Measurements from ENCODE around the gene NDUFAF8.

The NDUFAF8 gene

DNA sequence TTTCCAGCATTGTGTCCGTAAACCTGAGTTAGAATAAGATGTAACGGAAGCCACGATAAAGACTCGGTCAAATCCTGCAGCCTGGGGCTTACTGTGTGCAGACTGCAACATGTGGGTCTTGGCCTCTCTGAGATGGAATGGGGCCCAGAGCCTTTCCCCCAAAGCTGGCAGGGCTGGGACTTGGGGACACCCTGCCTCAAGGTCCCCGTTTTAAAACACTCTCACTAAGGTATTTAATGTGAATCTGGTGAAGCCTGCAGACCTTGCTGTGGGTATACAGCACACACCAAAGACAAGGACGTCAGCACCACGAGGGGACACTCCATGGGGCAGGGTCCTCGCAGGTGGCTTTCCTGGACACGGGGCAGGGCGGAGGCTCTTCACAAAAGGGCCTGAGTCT lies 2.1 kb downstream of the NDUFAF8 start:
- no peak for DNase-seq

DNA sequence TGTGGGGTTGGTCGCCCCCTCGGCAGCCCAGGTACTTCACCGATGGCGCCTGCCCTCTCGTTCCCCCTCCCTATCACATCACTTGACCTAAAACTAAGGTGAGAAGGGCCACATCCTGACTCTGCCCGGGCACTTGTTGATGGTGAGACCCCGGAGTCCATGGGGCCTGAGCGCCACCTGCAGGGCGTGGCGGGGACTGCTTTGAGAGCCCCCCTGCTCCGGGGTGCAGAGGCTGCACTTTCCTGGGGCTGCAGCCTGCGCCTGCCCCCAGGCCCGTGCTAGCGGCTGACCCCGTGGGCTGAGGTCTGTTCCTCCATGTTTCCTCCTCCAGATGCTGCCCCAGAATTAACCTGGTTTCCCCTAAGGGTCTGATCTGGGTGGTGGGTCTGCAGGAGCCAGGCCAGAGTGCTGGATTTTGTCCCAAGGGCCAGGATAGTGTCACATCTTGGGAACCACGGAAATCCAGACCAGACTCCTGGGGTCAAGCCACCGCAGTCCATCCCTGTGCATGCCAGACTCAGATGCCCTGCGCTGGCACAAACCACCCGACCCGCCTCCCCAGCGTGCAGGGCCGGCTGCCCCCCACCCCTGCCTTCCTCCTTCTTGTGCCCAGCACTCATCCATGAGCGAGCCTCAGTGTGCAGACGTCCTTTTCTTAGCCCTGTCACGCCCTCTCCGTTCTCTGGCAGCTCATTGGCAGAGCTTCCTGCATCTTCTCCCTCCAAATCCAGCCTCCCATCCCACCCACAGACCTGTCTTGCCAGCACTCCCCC lies 2.7 kb downstream of the NDUFAF8 start:
- DNase-seq = no peak

DNA sequence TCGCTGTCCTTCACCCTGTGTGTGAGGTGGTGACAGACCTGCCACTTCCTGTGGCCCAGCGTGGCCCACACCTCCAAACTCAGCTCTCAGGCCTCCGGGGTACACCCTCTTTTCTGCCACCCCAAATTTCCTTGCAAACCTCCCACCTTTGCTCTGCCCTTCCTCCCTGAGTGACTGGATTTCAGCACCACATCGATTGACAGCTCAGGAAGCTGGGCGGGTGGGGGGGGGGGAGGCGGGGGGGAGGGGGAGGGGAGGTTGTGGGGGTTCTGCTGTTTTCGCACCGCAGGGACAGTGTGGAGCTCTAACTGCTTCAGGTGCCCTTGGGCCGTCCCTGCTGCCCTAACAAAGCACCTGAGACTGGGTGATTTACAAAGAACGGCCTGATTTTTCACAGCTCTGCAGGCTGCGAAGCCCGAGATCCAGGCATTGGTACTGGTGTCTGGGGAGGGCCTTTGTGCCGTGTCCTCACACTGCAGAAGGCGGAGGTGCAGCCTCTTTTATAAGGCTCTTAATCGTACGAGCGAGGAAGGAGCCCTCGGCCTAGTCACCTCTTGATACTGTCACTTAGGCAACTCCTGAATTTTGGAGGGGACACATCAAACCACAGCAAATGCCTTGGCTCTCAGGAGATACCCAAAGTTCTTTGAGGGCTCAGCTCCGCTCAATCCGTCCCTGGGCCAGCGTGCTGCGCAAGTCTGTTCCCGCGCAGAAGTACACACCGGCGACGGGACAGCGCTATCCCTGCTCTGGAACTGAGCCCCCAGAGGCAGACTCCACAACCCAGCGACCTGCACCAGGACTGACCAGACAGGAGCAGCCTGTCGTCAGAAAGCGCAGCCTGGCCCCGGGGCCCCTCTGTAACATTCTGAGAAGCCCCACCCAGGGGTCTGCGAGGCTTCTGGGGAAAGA lies 3.6 kb downstream of the NDUFAF8 start:
- no peak for DNase-seq

DNA sequence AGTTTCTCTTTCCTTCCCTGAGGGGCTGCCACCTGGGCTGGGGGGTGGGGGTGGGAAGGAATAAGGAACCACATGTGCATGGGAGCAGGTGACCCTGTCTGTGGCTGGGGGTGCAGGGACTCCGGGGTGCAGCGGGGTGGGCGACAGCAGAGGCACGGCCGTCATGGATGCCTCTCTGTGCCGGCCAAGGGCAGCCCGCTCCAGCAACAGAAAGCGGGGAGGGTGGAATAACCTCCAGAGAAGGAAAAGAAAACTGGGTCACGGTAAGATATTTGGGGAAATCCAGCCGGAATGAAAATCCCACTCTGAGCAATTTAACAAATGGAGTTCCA lies 4.2 kb downstream of the NDUFAF8 start:
- DNase-seq = no peak

DNA sequence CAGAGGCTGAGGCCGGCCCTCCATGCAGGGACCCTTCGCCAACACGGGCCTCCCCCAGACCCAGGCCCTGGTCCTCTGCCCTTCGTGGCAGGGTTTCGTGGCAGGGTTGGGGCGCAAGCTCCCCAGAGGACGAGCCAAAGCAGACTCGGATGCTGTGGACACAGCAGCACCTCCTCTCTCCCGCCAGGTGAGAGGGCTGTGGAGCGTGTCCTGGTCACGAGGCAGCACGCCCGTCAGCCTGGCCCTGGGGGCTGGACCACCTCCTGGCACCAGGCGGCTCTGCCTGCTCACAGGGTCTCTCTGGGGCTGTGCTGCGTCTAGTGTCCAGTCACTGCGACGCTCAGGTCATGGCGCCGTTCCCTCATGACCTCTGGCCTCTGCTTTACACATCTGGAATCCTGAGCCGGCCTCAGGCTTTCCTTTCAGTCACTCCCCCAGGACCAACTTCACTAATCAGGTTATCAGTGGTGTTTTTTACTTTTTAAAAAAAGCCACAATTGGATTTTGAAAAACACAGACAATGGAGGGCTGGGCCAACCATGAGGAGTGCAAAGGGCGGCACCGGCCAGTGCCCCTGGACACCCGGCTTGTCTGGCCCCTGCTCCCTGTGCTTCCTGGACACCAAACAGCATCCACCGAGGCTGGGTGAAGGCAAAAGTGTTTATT lies 5.4 kb downstream of the NDUFAF8 start:
- DNase-seq = no peak

DNA sequence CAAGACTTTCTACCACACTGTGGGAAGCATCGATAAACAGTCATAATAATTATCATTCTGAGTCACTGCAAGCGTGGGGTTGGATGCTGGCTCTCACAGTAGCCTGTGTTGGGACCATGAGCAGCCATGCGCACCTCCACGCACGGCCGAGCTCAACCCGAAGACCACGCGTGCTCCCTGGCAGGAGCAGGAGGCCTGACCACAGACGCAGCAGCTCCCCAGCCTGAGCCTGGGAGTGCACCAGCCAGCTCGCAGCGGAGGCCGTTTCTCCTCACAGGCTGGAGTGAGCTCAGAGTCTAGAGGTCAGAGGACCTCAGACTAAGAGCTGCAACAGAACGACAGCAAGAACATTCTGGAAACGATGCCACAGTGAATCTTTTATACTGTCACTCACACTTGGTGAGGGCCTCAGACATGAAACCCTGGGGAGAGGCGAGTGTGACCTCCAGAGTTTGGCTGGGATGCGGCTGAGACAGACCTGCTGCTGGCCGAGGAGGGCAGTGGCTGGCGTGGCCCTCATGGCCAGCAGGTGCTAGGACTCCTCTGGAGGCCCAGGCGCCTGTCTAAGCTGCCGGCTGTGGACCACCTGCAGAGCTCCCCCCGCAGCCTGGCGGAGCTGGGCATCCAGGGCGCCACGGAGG lies 6.0 kb downstream of the NDUFAF8 start:
- no peak for DNase-seq

DNA sequence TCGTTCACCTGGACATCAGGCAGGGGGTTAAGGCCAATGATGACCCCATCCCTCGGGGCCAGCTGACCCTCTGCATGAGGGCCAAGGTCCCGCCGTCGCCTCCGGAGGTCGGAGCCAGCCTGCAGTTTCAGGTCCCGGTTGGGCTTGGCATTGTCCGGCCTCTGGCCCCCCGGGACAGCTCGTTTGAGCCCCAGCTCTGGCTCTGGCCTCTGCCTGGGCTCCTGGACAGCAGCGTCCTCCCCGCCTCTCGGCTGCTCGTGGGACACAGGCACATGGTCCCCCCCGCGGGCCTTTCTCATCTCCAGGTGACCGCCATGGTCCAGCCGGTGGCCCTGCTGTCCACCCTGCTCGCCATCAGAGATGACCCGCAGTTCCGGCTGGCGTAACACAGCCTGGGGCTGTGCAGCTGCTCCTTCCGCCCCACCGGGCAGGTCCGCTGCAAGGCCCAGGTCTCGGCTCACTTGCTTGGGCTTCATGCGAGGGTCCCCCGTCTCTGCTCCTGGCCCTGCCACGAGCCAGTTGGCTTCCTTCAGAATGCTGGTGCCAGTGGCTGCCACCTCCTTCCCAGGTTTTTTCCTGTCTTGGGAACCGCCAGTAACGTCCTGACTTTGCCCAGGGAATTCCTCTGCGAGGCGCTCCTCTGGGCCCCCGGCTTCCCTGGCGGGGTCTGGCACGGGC lies 6.7 kb downstream of the NDUFAF8 start:
- DNase-seq = no peak

DNA sequence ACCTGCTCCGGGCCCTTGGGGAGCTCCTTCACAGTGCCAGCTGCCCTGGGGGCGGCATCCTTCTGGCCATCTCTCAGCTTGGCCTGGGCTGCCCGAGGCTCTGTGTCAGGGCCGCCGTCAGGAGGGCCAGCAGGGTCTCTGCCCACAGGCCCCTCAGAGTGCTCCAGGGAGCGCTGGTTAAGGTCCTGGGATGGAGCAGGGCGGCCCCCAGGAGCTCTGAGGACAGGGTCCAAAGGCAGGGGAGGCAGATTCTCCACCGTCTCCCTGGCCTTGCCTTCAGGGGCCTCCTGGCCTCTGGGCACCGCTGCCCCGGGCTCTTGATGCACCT lies 7.2 kb downstream of the NDUFAF8 start:
- no peak for DNase-seq

DNA sequence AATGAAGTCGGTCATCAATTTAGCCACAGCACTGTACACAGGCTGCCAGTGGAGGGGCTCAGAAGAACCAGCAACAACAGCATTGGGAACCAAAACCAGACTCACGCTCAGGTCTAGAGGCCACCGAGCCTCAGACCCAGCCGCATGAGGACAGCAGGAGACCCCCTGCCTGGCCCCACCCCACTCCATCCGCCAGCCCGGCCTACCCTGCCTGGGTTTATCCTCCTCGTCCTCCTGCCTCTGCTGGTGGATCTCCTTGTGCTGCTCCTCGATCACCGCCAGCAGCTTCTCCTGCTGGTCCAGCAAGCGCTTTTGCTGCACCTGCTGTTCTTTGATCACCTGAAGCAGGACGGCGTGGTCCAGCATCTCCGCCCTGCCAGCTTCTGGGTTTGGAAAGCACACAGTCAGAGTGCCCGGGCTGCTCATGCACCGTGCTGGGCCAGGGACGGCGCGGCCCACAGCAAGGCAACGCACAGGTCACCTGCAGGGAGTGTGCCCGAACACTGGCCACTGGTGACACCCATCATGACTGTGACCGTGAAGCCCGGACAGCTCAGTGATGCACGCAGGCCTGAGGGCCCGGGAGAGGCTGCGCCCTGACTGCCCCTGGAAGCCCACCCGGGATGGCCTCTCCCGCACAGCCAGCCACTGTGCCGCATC lies 7.7 kb downstream of the NDUFAF8 start:
- no peak for DNase-seq

DNA sequence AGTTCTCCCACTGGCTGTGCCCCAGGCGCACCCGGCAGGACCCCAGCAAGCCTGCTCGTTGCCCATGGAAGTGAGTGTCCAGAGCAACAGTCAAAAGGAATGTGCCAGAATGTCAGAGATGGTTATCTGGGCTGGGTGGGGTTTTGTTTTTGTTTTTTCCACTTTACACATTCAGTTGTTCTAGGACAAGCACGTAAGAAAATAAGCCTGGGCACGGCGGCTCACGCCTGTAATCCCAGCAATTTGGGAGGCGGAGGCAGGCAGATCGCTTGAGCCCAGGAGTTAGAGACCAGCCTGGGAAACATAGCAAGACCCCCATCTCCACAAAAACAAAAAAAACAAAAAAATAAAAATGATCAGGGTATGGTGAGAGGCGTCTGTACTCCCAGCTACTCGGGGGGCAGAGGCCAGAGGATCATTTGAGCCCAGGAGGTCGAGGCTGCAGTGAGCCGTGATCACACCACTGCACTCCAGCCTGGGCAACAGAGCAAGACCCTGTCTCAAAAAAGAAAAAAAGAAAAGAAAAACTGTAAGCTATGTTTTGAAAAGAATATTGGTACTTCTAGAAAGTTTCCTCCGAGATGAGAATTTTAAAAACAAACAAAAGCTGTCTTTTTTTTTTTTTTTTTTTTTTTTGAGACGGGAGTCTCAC lies 8.3 kb downstream of the NDUFAF8 start:
- DNase-seq = no peak

DNA sequence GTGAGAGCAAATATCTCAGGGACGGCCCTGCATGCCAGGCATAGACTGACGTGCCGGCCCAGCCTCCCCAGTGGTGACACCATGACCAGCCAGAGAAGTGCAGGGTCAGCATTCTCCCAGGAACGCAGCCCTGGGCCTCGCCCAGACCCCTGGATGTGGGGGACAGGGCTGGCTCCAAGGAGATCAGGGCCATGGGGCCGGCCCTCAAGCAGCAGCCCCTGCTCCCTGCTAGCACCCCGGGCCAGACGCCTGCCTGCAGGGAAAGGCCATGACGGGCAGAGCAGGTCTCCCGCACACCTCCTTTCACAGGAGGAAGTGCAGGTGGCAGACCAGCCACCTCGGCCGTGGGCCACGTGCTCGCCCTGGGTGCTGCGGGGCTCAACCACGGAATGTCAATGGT lies 9.5 kb downstream of the NDUFAF8 start:
- DNase-seq = no peak

DNA sequence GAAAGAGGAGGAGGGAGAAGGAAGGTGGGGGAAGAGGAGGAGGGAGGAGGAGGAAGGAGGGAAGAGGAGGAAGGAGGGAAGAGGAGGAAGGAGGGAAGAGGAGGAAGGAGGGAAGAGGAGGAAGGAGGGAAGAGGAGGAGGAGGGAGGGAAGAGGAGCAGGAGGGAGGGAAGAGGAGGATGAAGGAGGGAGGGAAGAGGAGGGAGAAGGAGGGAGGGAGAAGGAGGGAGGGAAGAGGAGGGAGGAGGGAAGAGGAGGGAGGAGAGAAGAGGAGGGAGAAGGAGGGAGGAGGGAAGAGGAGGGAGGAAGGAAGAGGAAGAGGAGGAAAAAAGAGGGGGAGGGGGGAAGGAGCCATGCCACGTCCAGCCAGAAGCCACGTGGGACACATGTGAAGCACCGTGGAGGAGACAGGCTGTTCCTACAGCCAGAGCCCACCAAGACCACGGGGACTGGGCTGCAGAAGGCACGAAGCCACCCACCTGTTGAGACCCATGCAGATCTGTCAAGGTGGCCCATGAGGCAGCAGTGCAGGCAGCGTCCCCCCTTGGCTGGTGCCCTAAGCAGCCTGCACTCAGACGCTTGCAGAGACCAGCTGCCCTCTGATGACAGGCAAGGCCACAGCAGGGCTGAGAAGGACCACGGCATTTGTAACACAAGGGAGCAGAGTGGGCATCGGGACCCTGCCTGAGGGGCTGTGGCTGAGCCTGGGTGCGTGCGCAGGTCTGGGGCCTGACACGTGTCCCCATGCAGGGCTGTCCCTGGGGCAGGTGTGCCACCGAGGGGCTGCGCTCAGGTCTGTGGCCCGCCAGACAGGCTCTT lies 10.3 kb downstream of the NDUFAF8 start:
- no peak for DNase-seq

DNA sequence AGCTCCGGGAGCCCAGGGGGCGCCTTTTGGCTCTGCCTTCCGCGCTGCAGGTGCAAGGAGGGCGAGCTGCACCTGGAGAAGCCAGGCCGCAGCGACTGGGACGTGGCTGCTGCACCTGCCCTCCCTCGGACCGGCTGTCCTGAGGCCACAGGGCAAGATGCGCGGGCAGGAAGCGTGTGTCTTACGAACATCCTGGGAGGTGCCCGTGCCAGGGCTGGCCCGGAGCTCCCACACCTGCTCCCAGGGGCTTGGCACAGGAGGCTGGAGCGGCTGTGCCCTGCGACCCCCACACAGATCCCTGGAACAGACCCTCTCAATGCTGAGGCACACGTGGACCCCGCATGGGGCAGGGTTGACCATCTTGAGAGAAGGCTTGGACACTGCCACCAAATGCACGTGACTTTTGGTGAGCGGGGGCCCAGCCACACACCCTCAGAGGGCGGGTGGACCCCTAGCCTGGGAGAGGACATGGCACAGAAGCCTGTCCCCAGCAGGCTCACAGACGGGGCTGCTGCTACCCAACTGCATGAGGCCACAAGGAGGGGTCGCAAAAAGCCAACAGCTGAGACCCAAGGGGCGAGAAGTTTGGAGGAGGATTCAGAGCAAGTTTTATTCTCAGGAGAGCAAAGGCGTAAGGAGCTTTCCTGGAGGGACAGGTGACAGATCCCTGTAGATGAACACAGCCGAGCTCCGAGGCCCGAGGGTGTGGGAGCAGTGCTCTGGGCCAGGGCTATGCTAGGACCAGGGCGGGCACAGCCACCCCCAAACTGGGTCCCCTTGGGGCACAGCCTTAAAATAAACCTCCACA lies 11.4 kb downstream of the NDUFAF8 start:
- DNase-seq = peak; percentile 36

DNA sequence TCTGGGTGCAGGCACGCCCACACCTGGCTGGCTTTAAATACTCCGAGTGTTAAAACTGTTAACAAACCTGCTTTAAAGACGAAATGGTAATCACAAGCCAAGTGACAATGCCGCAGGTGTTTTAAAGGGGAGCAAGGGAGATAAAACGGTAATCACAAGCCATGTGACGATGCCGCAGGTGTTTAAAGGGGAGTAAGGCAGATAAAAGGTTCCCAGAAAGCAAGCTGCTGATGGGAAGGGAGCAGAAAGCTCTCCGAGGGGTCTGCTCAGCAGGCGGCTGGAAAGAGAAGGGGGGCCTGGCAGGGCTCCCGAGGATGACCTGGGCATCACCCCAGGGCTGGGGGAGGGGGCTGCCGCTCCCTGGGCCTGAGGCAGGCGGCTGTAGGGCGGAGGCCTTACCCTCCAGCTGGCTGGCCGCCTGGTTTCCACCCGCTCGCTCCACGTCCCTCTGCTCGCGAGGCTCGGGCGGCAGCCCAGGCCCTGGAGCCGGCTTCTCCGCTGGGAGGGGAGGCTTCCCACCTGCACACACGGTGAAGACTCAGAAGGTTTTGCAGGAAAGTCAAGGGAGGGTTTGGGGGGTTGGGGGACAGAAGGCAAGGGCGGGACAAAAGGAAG lies 12.1 kb downstream of the NDUFAF8 start:
- DNase-seq = peak; percentile 95

DNA sequence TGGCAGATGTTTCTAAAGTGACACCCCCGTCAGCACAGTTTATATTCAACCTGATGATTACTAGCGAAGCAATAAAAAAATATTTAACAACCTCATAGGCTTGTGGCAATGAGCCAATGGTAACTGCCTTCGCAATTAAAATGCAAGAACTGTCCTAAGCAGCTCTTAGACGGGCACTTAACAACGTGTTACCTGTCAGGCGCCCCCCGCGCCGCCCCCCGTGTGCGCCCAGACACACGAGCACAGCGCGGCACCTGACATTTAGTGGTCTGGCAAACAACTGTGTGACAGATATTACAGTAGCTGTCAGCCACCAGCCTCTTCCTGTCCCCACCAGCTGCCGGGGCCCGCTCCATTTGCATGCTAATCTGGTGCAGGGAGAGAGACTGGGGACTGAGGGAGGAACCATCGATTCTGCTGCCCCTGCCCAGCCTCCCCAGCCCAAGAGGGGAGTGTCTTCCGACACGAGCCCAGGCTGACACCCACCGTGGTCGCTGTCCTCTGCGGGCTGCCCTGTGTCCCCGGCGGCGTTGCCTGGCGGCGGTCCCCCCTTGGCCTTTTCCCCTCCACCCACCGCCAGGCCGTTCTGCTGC lies 12.7 kb downstream of the NDUFAF8 start:
- peak; percentile 95 for DNase-seq

DNA sequence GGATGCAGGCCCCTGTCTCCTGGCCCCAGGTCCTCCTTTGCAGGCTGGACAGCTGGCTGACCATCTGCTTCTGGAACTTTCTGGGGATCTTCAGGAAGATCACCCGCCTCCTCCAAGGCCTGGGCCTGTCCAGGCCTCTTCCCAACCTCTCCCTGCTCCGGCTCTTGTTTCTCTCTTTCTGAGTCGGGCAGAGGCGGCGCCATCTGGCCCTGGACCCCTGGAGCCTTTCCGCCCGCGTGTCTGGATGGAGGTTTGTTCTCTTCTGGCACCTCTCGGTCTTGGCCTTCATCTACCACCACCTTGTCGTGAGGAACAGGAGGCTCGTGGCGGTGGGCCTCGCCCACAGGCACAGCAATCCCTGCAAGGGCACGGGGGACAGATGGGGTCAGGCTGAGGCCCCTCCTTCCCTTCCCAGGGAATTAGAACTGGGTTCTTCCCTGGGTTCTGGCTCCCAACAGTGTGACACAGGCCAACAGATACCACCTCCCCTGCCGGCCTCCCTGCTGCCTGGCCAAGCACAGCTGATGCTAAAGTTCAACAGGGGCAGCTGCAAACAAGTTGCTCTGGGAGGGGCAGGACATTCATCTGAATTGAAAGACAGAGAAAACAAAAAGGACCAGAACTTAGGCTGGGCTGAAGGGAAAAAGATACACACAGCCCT lies 13.3 kb downstream of the NDUFAF8 start:
- DNase-seq = no peak

DNA sequence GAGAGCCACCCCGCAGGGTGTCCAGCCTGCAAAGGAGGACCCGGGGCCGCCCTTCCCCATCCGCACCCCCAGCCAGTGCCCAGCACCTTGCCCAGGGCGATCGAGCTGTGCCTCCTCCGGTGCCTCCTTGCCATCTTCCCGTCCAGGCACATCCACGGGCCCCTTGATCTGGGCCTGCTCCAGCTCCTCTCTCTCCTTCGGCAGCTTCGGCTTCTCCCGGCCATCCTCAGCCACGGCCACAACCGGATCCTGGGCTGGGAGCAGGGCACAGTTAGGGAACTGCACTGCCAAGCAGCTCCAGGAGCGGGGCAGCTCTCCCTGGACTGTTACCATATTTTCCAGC lies 13.8 kb downstream of the NDUFAF8 start:
- DNase-seq = no peak

DNA sequence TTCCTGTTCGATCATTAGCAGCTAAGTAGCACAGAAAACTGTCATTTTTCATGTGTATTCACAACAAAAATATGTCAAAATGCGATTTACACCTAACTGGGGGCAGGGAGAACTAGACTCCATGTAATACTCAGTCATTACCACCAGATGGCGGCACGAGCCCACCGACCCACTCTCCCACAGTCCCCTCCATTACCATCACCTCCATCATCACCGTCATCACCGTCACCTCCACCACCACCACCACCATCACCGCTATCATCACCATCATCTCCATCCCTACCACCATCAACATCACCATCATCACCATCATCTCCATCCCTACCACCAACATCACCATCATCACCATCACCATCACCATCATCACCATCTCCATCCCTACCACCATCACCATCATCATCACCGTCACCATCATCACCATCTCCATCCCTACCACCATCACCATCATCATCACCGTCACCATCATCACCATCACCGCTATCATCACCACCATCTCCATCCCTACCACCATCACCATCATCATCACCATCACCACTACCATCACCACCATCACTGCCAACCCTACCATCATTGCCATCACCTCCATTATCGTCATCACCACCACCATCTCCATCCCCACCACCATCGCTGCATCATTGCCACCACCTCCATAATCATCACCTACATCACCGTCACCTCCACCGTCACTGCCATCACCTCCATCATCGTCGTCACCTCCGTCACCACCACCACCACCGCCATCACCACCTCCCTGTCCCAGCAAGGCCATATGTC lies 14.4 kb downstream of the NDUFAF8 start:
- no peak for DNase-seq
